Fibroblast of lung (primary cell): Measurements from ENCODE around the gene CHMP2A. TPM values are rescaled to one million over a fixed set of nuclear protein-coding genes. Genes with fewer than 3 reads are reported as not detected.

Source experiments
- DNase-seq, 2 donors: peaks; one replicate each; pipeline versions ENCODE4 v3.0.0 to v3.0.0-alpha.2; 2010; ENCODE audit warnings: low read depth in 2 of 2
- H2AFZ ChIP-seq: 2 replicates; pipeline ENCODE4 v1.5.1; 2012; ENCODE audit warnings: low read length, control low read depth, inconsistent platforms
- H3K27ac ChIP-seq: 2 replicates; pipeline ENCODE4 v1.5.1; 2011; ENCODE audit warnings: low read length, control low read depth; ENCODE audit not compliant: insufficient read depth
- H3K27me3 ChIP-seq: 2 replicates; pipeline ENCODE4 v1.5.1; 2011; ENCODE audit warnings: mild to moderate bottlenecking, low read length; ENCODE audit not compliant: control insufficient read depth, insufficient read depth
- H3K36me3 ChIP-seq: 2 replicates; pipeline ENCODE4 v1.5.1; 2011; ENCODE audit warnings: low read length; ENCODE audit not compliant: control insufficient read depth, insufficient read depth
- H3K4me1 ChIP-seq: 2 replicates; pipeline ENCODE4 v1.5.1; 2011; ENCODE audit warnings: low read length; ENCODE audit not compliant: control insufficient read depth, insufficient read depth; ENCODE audit errors: extremely low read depth
- H3K4me2 ChIP-seq: 2 replicates; pipeline ENCODE4 v1.5.1; 2011; ENCODE audit warnings: low read length, control low read depth; ENCODE audit not compliant: insufficient read depth; ENCODE audit errors: extremely low read depth
- H3K4me3 ChIP-seq, 4 experiments: fragments of 200-600 bp in 1 of 4; sonication (generic) in 1 of 4; replicated peaks in 1 of 4; 2 replicates each; pipeline ENCODE4 v1.5.1; 2011 to 2016; ENCODE audit warnings: low read length in 4 of 4, low read depth in 3 of 4, mild to moderate bottlenecking in 3 of 4, control low read depth in 2 of 4, inconsistent platforms in 1 of 4, mixed read lengths in 1 of 4; ENCODE audit not compliant: insufficient read depth in 1 of 4; ENCODE audit errors: control extremely low read depth in 1 of 4
- H3K79me2 ChIP-seq: 2 replicates; pipeline ENCODE4 v1.5.1; 2012; ENCODE audit warnings: mild to moderate bottlenecking, low read length, inconsistent platforms; ENCODE audit not compliant: control insufficient read depth, insufficient read depth
- H3K9ac ChIP-seq: 2 replicates; pipeline ENCODE4 v1.5.1; 2011; ENCODE audit warnings: mild to moderate bottlenecking, low read length, control low read depth; ENCODE audit not compliant: insufficient read depth
- H3K9me3 ChIP-seq: 2 replicates; pipeline ENCODE4 v1.5.1; 2012; ENCODE audit warnings: low read depth, low read length; ENCODE audit not compliant: control insufficient read depth, insufficient read depth
- H4K20me1 ChIP-seq: 2 replicates; pipeline ENCODE4 v1.5.1; 2011; ENCODE audit warnings: low read length; ENCODE audit not compliant: control insufficient read depth, insufficient read depth; ENCODE audit errors: extremely low read depth
- CTCF ChIP-seq, 2 donors: IDR thresholded peaks in 1 of 2; conservative IDR thresholded peaks in 1 of 2; 1 replicate in 1 of 2; 2 replicates in 1 of 2; pipeline ENCODE4 v1.5.1; 2011 to 2012; ENCODE audit warnings: low read length in 2 of 2, control low read depth in 1 of 2, inconsistent platforms in 1 of 2, low read depth in 1 of 2, mild to moderate bottlenecking in 1 of 2
- EZH2 ChIP-seq: IDR thresholded peaks from 2 replicates; pipeline ENCODE4 v1.5.1; 2012; ENCODE audit warnings: low read length, control low read depth, mild to moderate bottlenecking; ENCODE audit errors: missing control alignments
- polyA plus RNA-seq, 2 donors: library from polyadenylated mRNA; depleted of rRNA in 1 of 2; stranded (reverse) in 1 of 2; unstranded in 1 of 2; fragments of >200 nt; gene quantifications; 2 replicates each; pipeline ENCODE4 v1.2.1, GENCODE V29; 2011 to 2012; ENCODE audit warnings: missing spikeins in 1 of 2
- total RNA-seq: library from RNA; depleted of rRNA; stranded (reverse); fragments of >200 nt; gene quantifications from 2 replicates; pipeline ENCODE4 v1.2.1, GENCODE V29; 2014

The CHMP2A gene
- total and polyA plus RNA-seq, 2 donors (not counting 1 experiment from before 2014, with no cell fraction given), result 146 to 215 TPM

GRCh38 chr19:58549664-58550361, 5.1 kb downstream of the CHMP2A start:
- Histone ChIP-seq H3K9me3 (no peaks in the 10 kb centered on the region), H3K79me2 (peaks cover 58% of the 10 kb centered on the region), H3K36me3 (peaks cover 56% of the 10 kb centered on the region), H4K20me1 (peaks cover 7% of the 10 kb centered on the region), H3K27me3 (no peaks in the 10 kb centered on the region), H3K27ac (no peak overlapping the region), H3K4me1 (peaks cover 17% of the 10 kb centered on the region), H3K4me2 (no peak overlapping the region), H3K9ac (no peak overlapping the region), H2AFZ (no peak overlapping the region), H3K4me3 (no peak overlapping the region)
- DNase-seq, result no peak
- TF ChIP-seq CTCF (conservative IDR thresholded peaks at IDR 0.05 in 1 of 2, IDR thresholded peaks at IDR 0.05 in 1 of 2; ENCODE audit: low read depth in 1 of 2, low read length in 2 of 2) (no peak), EZH2 (no peak)

GRCh38 chr19:58548859-58549663, 5.8 kb downstream of the CHMP2A start:
- no peaks in the 10 kb centered on the region for H3K9me3 ChIP-seq
- DNase-seq, result no peak
- no peak overlapping the region for H3K4me2 ChIP-seq
- H3K4me3 ChIP-seq, result no peak overlapping the region
- H3K9ac ChIP-seq, result no peak overlapping the region
- H3K4me1 ChIP-seq, result peaks cover 15% of the 10 kb centered on the region
- no peak overlapping the region for H3K27ac ChIP-seq
- H4K20me1 ChIP-seq, result peaks cover 7% of the 10 kb centered on the region
- H3K79me2 ChIP-seq, result peaks cover 55% of the 10 kb centered on the region
- H2AFZ ChIP-seq, result no peak overlapping the region
- TF ChIP-seq CTCF (conservative IDR thresholded peaks at IDR 0.05 in 1 of 2, IDR thresholded peaks at IDR 0.05 in 1 of 2; ENCODE audit: low read depth in 1 of 2, low read length in 2 of 2) (no peak), EZH2 (no peak)
- H3K27me3 ChIP-seq, result no peaks in the 10 kb centered on the region
- H3K36me3 ChIP-seq, result peaks cover 56% of the 10 kb centered on the region
